Endometrial microvascular endothelial cells (primary cell): ENCODE results near the gene DOCK9. TPM values are rescaled to one million over a fixed set of nuclear protein-coding genes. Genes with fewer than 3 reads are reported as not detected.
"Not testable (repeated sequence)": the region's sequence is repeated elsewhere in the genome, so short reads cannot be mapped to it uniquely, and the experiment has no call there.

Experiments used
- in situ Hi-C: cut with HindIII; loops from 2 replicates; pipeline ENCODE4 v1.10.0; 2017; ENCODE audit warnings: low sequenced_read_pairs, low pct_unique_long_range_greater_than_20kb; ENCODE audit errors: inconsistent ontology term
- total RNA-seq: library from RNA; depleted of rRNA; stranded (reverse); fragments of >200 nt; gene quantifications from one replicate; pipeline ENCODE4 v1.2.3, GENCODE V29; 2015; ENCODE audit errors: inconsistent ontology term

The DOCK9 gene
- total RNA-seq, 1 donor from 2014 or later: 210 TPM

- in situ Hi-C loops: no loop called here
Observed at GRCh38 chr13:98775386-98775785, 202.5 kb downstream of the DOCK9 start.

GRCh38 chr13:98774776-98775175 is 203.1 kb downstream of the DOCK9 start:
- in situ Hi-C loops: no loop called here

GRCh38 chr13:98773921-98774320 is 203.9 kb downstream of the DOCK9 start:
- in situ Hi-C loops: no loop called here

- in situ Hi-C loops: no loop called here
Observed at GRCh38 chr13:98772794-98773452, 204.9 kb downstream of the DOCK9 start.

- in situ Hi-C loops: no loop called here
Observed at GRCh38 chr13:98771838-98772611, 205.8 kb downstream of the DOCK9 start.

- in situ Hi-C loops: no loop called here
Observed at GRCh38 chr13:98769736-98770135, 208.1 kb downstream of the DOCK9 start.

GRCh38 chr13:98768522-98768921 is 209.3 kb downstream of the DOCK9 start:
- in situ Hi-C loops: no loop called here

GRCh38 chr13:98766697-98767096 is 211.2 kb downstream of the DOCK9 start:
- in situ Hi-C loops: no loop called here

- in situ Hi-C loops: no loop called here
Observed at GRCh38 chr13:98765996-98766519, 211.8 kb downstream of the DOCK9 start.

GRCh38 chr13:98761986-98762616 is 215.8 kb downstream of the DOCK9 start:
- in situ Hi-C loops: no loop called here

GRCh38 chr13:98761126-98761985 is 216.5 kb downstream of the DOCK9 start:
- in situ Hi-C loops: no loop called here

- in situ Hi-C loops: no loop called here
Observed at GRCh38 chr13:98755729-98756128, 222.1 kb downstream of the DOCK9 start.

- in situ Hi-C loops: no loop called here
Observed at GRCh38 chr13:98755116-98755515, 222.7 kb downstream of the DOCK9 start.

- in situ Hi-C loops: not testable (repeated sequence)
Observed at GRCh38 chr13:98754468-98754867, 223.4 kb downstream of the DOCK9 start.

GRCh38 chr13:98752467-98753290 is 225.2 kb downstream of the DOCK9 start, which contains the start of gene SLC15A1:
TSS of gene SLC15A1 (minus strand) at chr13:98752672. CDS start at chr13:98752598, 74 bp downstream.
- in situ Hi-C loops: no loop called here

- in situ Hi-C loops: no loop called here
Observed at GRCh38 chr13:98751861-98752466, 225.9 kb downstream of the DOCK9 start.

GRCh38 chr13:98751367-98751782 is 226.5 kb downstream of the DOCK9 start:
- in situ Hi-C loops: no loop called here

- in situ Hi-C loops: no loop called here
Observed at GRCh38 chr13:98749501-98749900, 228.4 kb downstream of the DOCK9 start.
